Body of pancreas (tissue), 4 donors: ENCODE results near the gene SLC34A3. TPM values are rescaled to one million over a fixed set of nuclear protein-coding genes. Genes with fewer than 3 reads are reported as not detected.

Source experiments
- ATAC-seq: fragments of 150-250 bp; one replicate; pipeline ENCODE4 v1.9.1; 2016
- DNase-seq, 4 donors: peaks; one replicate each; pipeline ENCODE4 v3.0.0-alpha.2; 2019
- H3K27ac ChIP-seq, 4 donors: fragments of 200-600 bp; sonication (generic); 1 replicate in 3 of 4; 2 replicates in 1 of 4; pipeline versions ENCODE4 v1.5.1 to v1.6.1; 2016 to 2019; ENCODE audit warnings: mild to moderate bottlenecking in 1 of 4, mixed read lengths in 1 of 4, moderate library complexity in 1 of 4
- H3K27me3 ChIP-seq, 2 donors: fragments of 200-600 bp; sonication (generic); one replicate each; pipeline ENCODE4 v1.6.0; 2016; ENCODE audit warnings: mild to moderate bottlenecking in 1 of 2
- H3K36me3 ChIP-seq, 2 donors: fragments of 200-600 bp; sonication (generic); replicated peaks in 1 of 2; 2 replicates each; pipeline ENCODE4 v1.5.1; 2016; ENCODE audit warnings: low read depth in 2 of 2; ENCODE audit not compliant: insufficient read depth in 1 of 2
- H3K4me1 ChIP-seq: fragments of 200-600 bp; sonication (generic); one replicate; pipeline ENCODE4 v1.6.0; 2016
- H3K4me3 ChIP-seq, 2 donors: fragments of 200-600 bp; sonication (generic); 1 replicate in 1 of 2; 2 replicates in 1 of 2; pipeline ENCODE4 v1.5.1; 2016 to 2019
- H3K9me3 ChIP-seq, 3 donors: fragments of 200-600 bp; sonication (generic); 1 replicate in 2 of 3; 2 replicates in 1 of 3; pipeline ENCODE4 v1.5.1; 2016
- POLR2A ChIP-seq, 3 donors: fragments of 450-650 bp; IDR thresholded peaks; one replicate each; pipeline ENCODE4 v1.6.1; 2016; ENCODE audit warnings: antibody characterized with exemption in 3 of 3, mild to moderate bottlenecking in 2 of 3
- WGBS, 2 donors: methylation state at CpG; one replicate each; pipeline ENCODE4 v1.1.5; 2017; 5-methylcytosine and 5-hydroxymethylcytosine counted together
- intact Hi-C: fragments of 100-400 bp; cut with DNase I; formaldehyde crosslinking; loops from one replicate; pipeline ENCODE4 v1.15.1; 2023
- total RNA-seq, 2 donors: library from RNA; depleted of rRNA; stranded (reverse); fragments of >200 nt; gene quantifications; one replicate each; pipeline ENCODE4 v1.1.0, GENCODE V29; 2016
- TF ChIP-seq, protein P1 (sequence below), 7 experiments: fragments of 450-650 bp in 4 of 7; fragments of 200-600 bp in 3 of 7; sonication (generic) in 3 of 7; IDR thresholded peaks; one replicate each; pipeline ENCODE4 v1.5.1; 2016 to 2019; ENCODE audit warnings: antibody characterized with exemption in 7 of 7

The SLC34A3 gene
- total RNA-seq, 2 donors from 2014 or later = 0.33 TPM; not detected in 1

DNA sequence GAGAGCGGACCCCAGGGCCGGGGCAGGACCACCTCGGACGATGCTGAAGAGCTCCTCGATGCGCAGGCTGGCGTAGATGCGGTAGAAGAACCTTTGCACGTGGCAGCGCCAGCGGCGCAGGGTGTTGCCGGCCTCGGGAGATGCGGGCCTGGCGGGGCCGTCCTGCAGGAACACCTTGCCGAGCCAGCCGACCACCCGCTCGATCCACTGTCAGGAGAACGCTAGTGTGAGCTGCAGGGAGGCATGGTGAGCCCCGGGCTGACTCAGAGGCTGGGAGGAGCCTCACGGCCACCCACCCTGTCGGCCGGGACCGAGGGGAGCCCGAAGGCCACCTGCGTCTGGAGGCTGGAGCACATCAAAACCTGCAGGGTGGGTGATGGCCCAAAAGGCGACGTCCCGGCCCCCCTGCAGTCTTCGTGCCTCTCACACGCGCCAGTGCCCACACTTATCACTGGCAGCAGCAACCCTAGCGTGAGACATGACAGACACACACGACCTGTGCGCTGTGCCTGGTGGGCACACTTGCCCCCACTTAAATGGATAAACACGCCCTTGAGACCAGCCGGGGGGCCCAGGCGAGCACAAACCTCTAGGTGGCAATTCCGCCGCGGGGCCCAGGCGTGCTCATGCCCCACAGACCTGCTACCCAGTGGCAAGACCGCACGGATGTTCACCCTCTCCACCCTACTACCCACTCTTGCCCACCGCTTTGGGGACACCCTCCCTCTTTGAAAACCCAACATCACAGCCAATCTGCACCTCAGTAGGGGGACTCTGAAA, 45.6 kb upstream of the SLC34A3 start:
- H3K4me3 ChIP-seq = no peak overlapping the region
- 90 to 92% methylated on average over 27 to 48 of the region's 48 CpGs for WGBS, 2 donors
- ATAC-seq = no peak
- DNase-seq = no peak
- no peaks in the 10 kb centered on the region for H3K9me3 ChIP-seq
- intact Hi-C loops = loop anchor here (5.0 kb wide), 1 partner anchor 53 kb away; no protein-coding TSS in a partner anchor
- H3K27me3 ChIP-seq = no peaks in the 10 kb centered on the region
- no peak for TF ChIP-seq POLR2A (IDR thresholded peaks at IDR 0.05)
- TF ChIP-seq, protein P1, sequence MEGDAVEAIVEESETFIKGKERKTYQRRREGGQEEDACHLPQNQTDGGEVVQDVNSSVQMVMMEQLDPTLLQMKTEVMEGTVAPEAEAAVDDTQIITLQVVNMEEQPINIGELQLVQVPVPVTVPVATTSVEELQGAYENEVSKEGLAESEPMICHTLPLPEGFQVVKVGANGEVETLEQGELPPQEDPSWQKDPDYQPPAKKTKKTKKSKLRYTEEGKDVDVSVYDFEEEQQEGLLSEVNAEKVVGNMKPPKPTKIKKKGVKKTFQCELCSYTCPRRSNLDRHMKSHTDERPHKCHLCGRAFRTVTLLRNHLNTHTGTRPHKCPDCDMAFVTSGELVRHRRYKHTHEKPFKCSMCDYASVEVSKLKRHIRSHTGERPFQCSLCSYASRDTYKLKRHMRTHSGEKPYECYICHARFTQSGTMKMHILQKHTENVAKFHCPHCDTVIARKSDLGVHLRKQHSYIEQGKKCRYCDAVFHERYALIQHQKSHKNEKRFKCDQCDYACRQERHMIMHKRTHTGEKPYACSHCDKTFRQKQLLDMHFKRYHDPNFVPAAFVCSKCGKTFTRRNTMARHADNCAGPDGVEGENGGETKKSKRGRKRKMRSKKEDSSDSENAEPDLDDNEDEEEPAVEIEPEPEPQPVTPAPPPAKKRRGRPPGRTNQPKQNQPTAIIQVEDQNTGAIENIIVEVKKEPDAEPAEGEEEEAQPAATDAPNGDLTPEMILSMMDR (IDR thresholded peaks at IDR 0.05) = no peak
- H3K36me3 ChIP-seq = peaks cover 18 to 31% of the 10 kb centered on the region in 2 donors
- peaks cover 38% of the 10 kb centered on the region for H3K4me1 ChIP-seq
- H3K27ac ChIP-seq = no peak overlapping the region

DNA sequence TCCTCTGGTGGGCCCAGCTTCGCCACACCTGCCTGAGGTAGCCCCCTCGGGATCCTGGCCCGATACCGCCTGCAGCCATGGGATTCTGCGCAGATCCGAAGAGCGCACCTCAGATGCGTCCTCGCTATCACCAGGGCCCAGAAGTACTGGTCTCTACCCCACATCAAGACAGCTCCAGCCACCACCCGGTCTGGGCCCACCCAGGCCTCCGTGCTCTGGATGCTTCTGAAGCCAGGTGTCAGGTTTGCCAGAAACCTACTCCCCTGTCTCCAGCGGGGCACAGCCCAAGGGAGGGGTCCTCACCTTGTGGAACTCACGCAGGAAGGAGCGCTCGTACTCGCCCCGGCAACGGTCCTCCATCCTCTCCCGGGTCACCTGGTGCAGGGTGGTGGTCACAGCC, 44.8 kb upstream of the SLC34A3 start:
- intact Hi-C loops = no loop called here
- ATAC-seq = no peak

DNA sequence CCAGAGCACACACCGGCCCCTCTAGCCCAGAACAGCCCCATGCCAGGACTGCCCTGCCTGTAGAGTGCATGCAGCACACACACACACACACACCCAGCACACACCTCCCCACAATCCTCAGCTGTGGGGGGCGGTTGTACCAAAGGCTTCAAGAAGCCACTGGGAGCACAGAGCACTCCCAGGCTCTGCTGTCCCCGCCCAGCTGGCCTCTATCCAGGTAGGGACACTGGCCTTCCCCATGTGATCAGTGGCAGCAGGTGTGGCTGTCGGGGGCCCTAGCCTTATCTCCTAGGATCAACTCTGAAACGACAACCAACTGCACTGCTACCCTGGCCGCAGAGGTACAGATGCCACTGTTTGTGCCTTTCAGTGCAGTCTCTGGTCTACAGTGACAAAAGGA, 44.3 kb upstream of the SLC34A3 start:
- no peak for TF ChIP-seq POLR2A (IDR thresholded peaks at IDR 0.05)
- TF ChIP-seq, protein P1 (IDR thresholded peaks at IDR 0.05) = no peak
- ATAC-seq = no peak
- no peak overlapping the region for H3K27ac ChIP-seq
- intact Hi-C loops = no loop called here
- peaks cover 8 to 20% of the 10 kb centered on the region in 2 donors for H3K36me3 ChIP-seq
- no peak overlapping the region for H3K4me3 ChIP-seq
- no peaks in the 10 kb centered on the region for H3K9me3 ChIP-seq
- no peak for DNase-seq
- H3K4me1 ChIP-seq = peaks cover 51% of the 10 kb centered on the region
- WGBS, 2 donors = 43% methylated on average over 6 of the region's 6 CpGs; no CpG with 5 or more reads in 1 of the 2 donors
- no peaks in the 10 kb centered on the region for H3K27me3 ChIP-seq

More for the DNA sequence above, 44.8 kb upstream of the SLC34A3 start:
- Histone ChIP-seq H3K9me3 (no peaks in the 10 kb centered on the region), H3K27ac (no peak overlapping the region), H3K36me3 (peaks cover 10 to 23% of the 10 kb centered on the region in 2 donors), H3K4me1 (peaks cover 46% of the 10 kb centered on the region), H3K27me3 (no peaks in the 10 kb centered on the region), H3K4me3 (no peak overlapping the region)
- DNase-seq = no peak
- TF ChIP-seq, protein P1 (IDR thresholded peaks at IDR 0.05) = no peak
- no peak for TF ChIP-seq POLR2A (IDR thresholded peaks at IDR 0.05)
- WGBS, 2 donors = 89 to 92% methylated on average over 5 to 19 of the region's 19 CpGs

DNA sequence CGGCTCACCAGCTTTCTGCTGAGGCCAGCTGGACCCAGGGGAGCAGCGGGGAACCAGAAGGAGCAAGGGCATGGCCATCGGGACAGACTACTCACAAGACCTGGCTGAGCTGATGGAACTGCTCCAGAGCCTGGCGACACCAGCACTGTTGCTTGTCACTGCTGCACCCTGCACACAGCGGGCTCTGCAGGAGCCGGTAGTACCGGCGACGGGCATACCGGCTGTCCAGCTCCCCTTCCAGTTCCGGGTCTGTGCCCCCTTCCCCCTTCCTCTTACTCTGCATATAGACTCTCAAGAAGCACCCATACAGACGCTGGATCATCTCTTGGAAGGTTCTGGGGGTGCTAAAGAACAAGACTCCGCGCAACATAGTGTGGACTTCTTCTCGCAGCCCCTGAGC, 43.3 kb upstream of the SLC34A3 start:
- Histone ChIP-seq H3K27me3 (no peaks in the 10 kb centered on the region), H3K4me1 (peaks cover 61% of the 10 kb centered on the region), H3K4me3 (peak overlapping the region; percentile 79 to 90), H3K36me3 (peaks cover 8 to 17% of the 10 kb centered on the region in 2 donors), H3K9me3 (no peaks in the 10 kb centered on the region), H3K27ac (no peak overlapping the region)
- intact Hi-C loops = no loop called here
- 59% methylated on average over 9 to 15 of the region's 15 CpGs for WGBS, 2 donors
- DNase-seq (no peak), ATAC-seq (no peak)
- TF ChIP-seq POLR2A (IDR thresholded peaks at IDR 0.05) = no peak
- TF ChIP-seq, protein P1 (IDR thresholded peaks at IDR 0.05) = no peak
